HUES64 (cell line): ENCODE results near the gene IGFL2.
"Not testable (repeated sequence)": the region's sequence is repeated elsewhere in the genome, so short reads cannot be mapped to it uniquely, and the experiment has no call there.

Experiments used
- H3K27ac ChIP-seq: 2 replicates; pipeline ENCODE4 v1.7.0; 2013; ENCODE audit warnings: low read depth, low read length, inconsistent platforms
- H3K27me3 ChIP-seq: 2 replicates; pipeline ENCODE4 v1.6.1; 2013; ENCODE audit warnings: mild to moderate bottlenecking, low read length; ENCODE audit not compliant: insufficient read depth
- H3K36me3 ChIP-seq: 2 replicates; pipeline ENCODE4 v1.6.1; 2013; ENCODE audit warnings: mild to moderate bottlenecking, low read length; ENCODE audit not compliant: insufficient read depth
- H3K4me1 ChIP-seq: 2 replicates; pipeline ENCODE4 v1.6.1; 2013; ENCODE audit warnings: mild to moderate bottlenecking, low read length, moderate library complexity; ENCODE audit not compliant: insufficient read depth
- H3K4me3 ChIP-seq: 2 replicates; pipeline ENCODE4 v1.5.1; 2013; ENCODE audit warnings: mild to moderate bottlenecking, low read length, moderate library complexity
- H3K9ac ChIP-seq: 2 replicates; pipeline ENCODE4 v1.6.1; 2013; ENCODE audit warnings: mild to moderate bottlenecking, low read depth, low read length
- H3K9me3 ChIP-seq: 2 replicates; pipeline ENCODE4 v1.6.1; 2013; ENCODE audit warnings: low read depth, low read length; ENCODE audit not compliant: insufficient read depth
- WGBS: fragments of 150-250, 120-280 bp; methylation state at CpG from one replicate; pipeline ENCODE4 v1.1.7; 2013; ENCODE audit warnings: missing lambda C conversion rate; 5-methylcytosine and 5-hydroxymethylcytosine counted together

The IGFL2 gene

DNA sequence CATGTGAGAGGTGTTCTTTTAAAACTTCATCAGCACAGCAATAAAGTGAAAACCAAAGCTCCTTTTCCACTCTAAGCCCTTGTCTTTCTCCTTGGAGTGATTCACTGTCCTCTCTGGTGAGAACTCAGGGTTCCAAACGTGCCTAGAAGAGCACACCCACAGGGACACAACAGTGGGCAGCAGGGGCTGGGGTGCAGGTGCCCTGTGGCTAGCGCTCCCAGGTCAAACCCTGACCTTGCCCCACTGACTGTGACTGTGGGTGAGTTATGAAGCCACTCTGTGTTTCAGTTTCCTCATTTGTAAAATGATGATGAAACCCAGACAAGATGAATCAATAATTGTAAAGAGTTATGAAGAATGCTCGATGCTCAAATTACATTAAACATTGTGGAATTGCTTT, 43.9 kb downstream of the IGFL2 start:
- Histone ChIP-seq H3K27ac (no peak overlapping the region), H3K9me3 (no peaks in the 10 kb centered on the region), H3K4me3 (no peak overlapping the region), H3K36me3 (no peaks in the 10 kb centered on the region), H3K9ac (no peak overlapping the region), H3K27me3 (peaks cover 5% of the 10 kb centered on the region; the same call in 1 of the 2 replicates), H3K4me1 (no peaks in the 10 kb centered on the region)
- WGBS, result 84% methylated on average over 2 of the region's 3 CpGs

DNA sequence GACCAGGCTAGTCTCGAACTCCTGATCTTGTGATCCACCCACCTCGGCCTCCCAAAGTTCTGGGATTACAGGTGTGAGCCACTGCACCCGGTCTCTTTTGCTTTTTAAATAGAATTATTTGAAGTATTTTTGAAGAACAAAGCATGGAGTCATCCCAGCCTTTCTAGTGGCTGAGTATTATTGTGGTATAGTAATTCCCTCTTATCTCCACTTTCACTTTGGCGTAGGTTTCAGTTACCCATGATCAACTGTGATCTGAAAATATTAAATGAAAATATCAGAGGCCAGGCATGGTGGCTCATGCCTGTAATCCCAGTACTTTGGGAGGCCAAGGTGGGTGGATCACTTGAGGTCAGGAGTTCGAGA, 44.6 kb downstream of the IGFL2 start:
- H3K4me1 ChIP-seq, H3K36me3 ChIP-seq, H3K27ac ChIP-seq, H3K9ac ChIP-seq, H3K9me3 ChIP-seq, H3K4me3 ChIP-seq, H3K27me3 ChIP-seq: not testable (repeated sequence)
- 94% methylated on average over 5 of the region's 5 CpGs for WGBS

DNA sequence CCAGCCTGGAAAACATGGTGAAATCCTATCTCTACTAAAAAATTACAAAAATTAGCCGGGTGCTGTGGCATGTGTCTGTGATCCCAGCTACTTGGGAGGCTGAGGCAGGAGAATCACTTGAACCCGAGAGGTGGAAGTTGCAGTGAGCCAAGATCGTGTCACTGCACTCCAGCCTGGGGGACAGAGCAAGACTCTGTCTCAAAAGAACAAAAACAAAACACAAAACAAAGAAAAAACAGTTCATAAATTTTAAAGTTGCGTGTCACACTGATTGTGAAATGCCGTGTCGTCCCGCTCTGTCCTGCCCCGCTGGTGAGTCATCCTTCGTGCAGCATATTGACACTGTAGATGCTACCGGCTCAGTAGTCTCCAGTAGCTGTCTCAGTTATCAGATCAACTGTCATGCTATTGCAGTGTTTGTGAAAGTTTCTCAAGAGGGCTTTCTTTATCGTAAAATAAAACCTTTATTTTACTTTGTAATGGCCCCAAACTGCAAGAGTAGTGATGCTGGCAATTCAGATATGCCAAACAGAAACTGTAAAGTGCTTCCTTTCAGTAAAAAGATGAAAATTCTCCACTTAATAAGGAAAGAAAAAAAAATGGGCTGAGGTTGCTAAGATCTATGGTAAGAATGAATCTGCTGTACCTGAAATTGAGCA, 45.1 kb downstream of the IGFL2 start:
- no peak overlapping the region for H3K27ac ChIP-seq
- no peaks in the 10 kb centered on the region for H3K9me3 ChIP-seq
- H3K36me3 ChIP-seq, result no peaks in the 10 kb centered on the region
- 84% methylated on average over 11 of the region's 11 CpGs for WGBS
- no peaks in the 10 kb centered on the region for H3K4me1 ChIP-seq
- no peak overlapping the region for H3K9ac ChIP-seq
- H3K4me3 ChIP-seq, result no peak overlapping the region
- H3K27me3 ChIP-seq, result peaks cover 5% of the 10 kb centered on the region; the same call in 1 of the 2 replicates

DNA sequence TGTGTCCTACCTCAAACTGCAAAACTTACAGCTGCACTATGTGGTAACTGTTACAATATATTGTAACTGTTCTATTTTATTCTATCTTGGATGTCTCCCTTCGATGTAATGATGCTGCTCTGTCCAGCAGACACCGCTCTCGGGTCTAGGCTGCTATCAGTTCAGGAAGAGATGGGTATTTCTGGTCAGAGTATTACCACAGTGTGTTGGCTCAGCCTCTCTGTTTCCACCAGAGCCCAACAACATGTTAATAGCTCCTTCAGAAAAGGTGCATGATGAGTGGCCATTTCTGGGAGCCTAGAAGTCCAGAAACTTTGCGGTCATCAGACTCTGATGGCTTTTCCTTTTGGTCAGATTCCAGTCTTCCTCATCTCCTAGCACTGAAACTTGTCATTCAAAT, 45.6 kb downstream of the IGFL2 start:
- Histone ChIP-seq H3K27me3 (peaks cover 5% of the 10 kb centered on the region; the same call in 1 of the 2 replicates), H3K36me3 (no peaks in the 10 kb centered on the region), H3K4me1 (no peaks in the 10 kb centered on the region), H3K27ac (no peak overlapping the region), H3K9ac (no peak overlapping the region), H3K4me3 (no peak overlapping the region), H3K9me3 (no peaks in the 10 kb centered on the region)
- whole genome bisulfite sequencing, result 93% methylated on average over 4 of the region's 4 CpGs

DNA sequence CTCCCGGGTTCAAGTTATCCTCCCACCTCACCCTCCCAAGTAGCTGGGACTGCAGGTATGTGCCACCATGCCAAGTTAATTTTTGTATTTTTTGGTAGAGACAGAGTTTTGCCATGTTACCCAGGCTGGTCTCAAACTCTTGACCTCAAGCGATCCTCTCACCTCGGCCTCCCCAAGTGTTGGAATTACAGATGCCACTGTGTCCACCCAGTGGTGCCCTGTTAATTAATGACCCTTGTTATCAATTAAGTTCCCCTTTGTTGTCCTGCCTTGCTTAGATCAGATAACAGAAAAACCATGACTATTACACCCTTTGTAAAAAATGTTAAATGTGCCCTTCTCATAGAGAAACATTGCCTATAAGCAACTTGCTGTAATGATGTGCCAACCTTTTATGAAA, 47.1 kb downstream of the IGFL2 start:
- WGBS, result 96% methylated on average over 3 of the region's 3 CpGs
- Histone ChIP-seq H3K9me3 (no peaks in the 10 kb centered on the region), H3K9ac (no peak overlapping the region), H3K27ac (no peak overlapping the region), H3K4me3 (no peak overlapping the region), H3K27me3 (peaks cover 5% of the 10 kb centered on the region; the same call in 1 of the 2 replicates), H3K36me3 (no peaks in the 10 kb centered on the region), H3K4me1 (no peaks in the 10 kb centered on the region)

DNA sequence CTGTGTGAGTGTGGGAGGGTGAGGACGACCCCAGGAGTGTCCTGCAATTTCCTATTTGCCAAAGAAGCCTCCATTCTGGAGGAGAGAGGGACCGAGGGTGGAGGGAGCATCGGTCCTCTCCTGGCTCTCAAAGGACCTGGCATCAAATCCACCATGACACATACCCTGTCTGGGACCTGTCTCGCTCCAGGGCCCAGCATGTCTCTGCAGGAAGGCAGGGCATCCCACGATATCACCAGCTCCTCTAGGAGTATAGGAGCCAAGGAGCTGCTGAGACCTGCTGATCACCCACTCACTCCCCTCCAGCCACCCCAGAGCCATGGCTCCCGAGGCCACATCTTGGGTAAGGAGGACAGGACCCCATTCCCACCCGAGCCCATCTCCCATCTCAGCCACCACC, 47.9 kb downstream of the IGFL2 start:
- not testable (repeated sequence) for H3K36me3 ChIP-seq, H3K9ac ChIP-seq, H3K4me3 ChIP-seq, H3K9me3 ChIP-seq, H3K27ac ChIP-seq, H3K4me1 ChIP-seq, H3K27me3 ChIP-seq
- WGBS, result 85% methylated on average over 5 of the region's 7 CpGs

DNA sequence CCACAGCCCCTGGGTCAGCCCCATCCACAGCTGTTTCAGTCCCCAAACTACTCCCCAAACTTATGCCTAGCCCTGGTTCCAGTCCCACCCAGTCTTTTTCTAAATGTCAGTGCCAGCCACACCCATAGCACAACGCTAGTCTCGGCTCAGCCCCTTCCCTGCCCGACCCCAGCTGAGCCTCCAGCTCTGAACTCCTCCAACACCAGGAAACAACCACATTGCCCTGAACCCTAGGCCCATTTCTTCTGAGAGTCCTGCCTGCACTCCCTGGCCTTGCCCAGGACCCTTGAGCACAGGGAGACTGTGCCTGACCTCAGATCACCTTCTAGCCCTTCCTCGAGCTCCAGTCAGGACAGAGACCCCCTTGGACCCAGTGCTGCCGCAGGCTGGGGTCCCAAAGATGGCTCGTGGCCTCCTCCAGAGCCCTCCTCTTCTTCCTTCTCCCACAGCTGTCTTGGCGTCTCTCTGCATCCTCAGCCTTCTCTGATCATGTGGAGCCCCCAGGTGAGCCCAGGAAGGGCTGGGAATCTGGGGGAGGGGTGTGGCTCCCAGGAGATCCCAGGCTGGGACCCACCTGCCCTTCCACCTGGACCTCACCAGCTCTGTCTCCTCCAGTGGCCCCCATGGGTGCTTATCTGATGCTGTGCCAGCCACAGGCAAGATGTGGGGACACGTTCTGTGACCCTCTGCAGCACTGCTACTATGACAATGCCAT, 48.5 kb downstream of the IGFL2 start:
- Histone ChIP-seq H3K9me3 (no peaks in the 10 kb centered on the region), H3K4me1 (no peaks in the 10 kb centered on the region), H3K36me3 (no peaks in the 10 kb centered on the region), H3K9ac (no peak overlapping the region), H3K27ac (no peak overlapping the region), H3K4me3 (no peak overlapping the region), H3K27me3 (no peaks in the 10 kb centered on the region)
- 85% methylated on average over 7 of the region's 8 CpGs for WGBS

DNA sequence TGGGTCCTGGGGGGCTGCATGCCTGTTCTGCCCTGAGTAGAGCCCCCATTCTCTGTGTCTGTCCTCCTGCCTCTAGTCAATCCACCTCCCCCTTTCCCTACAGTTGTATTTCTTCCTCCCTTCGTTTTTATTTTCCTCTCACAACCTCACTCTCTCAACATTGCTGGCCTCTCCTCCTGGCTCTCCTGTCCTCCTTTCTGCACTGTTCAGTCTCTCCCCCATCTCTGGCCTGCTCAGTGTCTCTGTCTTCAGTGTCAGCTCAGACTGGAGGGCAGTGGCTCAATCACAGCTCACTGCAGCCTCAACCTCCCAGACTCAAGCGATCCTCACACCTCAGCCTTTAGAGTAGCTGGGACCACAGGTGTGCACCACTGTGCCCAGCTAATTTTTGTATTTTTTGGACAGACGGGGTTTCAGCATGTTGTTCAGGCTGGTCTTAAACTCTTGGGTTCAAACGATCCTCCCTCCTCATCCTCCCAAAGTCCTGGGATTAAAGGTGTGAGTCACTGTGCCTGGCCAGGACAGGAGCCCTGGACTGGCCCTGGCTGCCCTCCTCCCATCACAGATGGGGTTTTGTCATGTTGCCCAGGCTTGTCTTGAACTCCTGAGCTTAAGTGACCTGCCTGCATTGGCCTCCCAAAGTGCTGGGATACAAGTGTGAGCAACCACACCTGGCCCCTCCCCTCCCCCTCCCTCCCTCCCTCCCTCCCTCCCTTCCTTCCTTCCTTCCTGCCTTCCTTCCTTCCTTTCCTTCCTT, 49.5 kb downstream of the IGFL2 start:
- no peak overlapping the region for H3K27ac ChIP-seq
- no peak overlapping the region for H3K9ac ChIP-seq
- H3K27me3 ChIP-seq, result no peaks in the 10 kb centered on the region
- H3K36me3 ChIP-seq, result no peaks in the 10 kb centered on the region
- H3K4me1 ChIP-seq, result no peaks in the 10 kb centered on the region
- no peak overlapping the region for H3K4me3 ChIP-seq
- WGBS, result 81% methylated on average over 4 of the region's 4 CpGs
- H3K9me3 ChIP-seq, result no peaks in the 10 kb centered on the region

DNA sequence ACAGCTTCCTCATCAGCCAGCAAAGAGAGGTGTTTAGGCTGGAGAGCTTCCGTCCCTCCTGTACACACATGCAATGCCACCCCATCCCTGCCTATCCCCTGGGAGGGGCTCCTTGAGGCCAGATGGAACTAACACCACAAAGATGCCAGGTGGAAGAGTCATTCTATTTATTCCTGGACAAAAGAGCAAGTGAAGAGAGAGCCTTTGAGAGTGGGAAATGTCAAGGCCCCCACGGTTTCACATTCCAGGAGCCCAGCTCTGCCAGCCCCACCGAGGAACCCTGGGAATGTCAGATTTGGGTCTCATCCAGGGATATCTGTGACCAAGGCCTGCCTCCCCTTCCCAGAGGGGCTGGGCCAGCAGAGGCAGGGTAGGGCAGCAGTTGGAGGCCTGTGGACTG, 50.7 kb downstream of the IGFL2 start:
- H3K9ac ChIP-seq, result no peak overlapping the region
- 95% methylated on average over 3 of the region's 3 CpGs for WGBS
- no peak overlapping the region for H3K27ac ChIP-seq
- no peak overlapping the region for H3K4me3 ChIP-seq
- H3K4me1 ChIP-seq, result no peaks in the 10 kb centered on the region
- H3K36me3 ChIP-seq, result no peaks in the 10 kb centered on the region
- 0 out of 2 replicates have a peak, but pooled peaks cover 2% of the 10 kb centered on the region for H3K9me3 ChIP-seq
- H3K27me3 ChIP-seq, result no peaks in the 10 kb centered on the region

DNA sequence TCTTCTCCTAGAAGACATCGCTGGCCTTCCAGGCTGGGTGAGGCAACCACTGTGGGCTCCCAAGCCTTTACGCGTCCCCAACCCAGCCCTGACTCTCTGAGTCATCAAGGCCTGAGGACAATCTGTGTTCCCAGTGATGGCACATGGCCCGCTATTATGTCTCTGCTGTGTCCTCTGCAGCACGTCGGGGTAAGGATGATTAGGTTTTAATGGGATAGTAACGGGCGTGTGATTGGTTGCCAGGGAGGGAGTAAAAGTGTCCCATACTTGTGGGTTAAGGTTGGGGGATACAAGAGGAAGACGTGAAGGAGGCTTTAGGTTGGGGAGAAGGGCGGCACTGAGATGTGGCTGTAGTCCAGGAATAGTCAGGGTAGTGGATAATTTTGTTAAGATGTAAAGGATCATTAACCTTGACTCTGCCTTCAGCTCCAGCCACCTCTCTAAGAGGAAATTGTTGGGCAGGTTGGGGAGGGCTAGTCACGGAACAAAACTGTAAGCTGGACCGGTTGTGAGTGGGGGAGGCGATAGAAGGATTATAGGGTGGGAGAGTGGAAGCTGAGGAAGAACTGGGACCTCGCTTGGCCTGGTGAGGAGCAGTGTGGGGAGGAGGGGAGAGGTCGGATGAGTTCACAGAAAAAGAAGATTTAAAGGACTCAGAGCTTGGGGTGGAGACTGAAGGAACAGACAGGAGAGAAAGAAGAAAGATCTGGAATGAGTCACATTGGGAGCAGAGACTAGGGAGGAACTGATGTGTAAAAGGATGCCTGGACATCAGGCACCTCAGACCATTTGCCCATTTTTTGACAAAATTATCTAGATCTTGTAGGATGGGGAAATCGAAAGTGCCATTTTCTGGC, 53.6 kb downstream of the IGFL2 start:
- Histone ChIP-seq H3K9me3 (peaks cover 2% of the 10 kb centered on the region), H3K4me1 (no peaks in the 10 kb centered on the region), H3K27me3 (no peaks in the 10 kb centered on the region), H3K9ac (no peak overlapping the region), H3K4me3 (no peak overlapping the region), H3K36me3 (no peaks in the 10 kb centered on the region), H3K27ac (no peak overlapping the region)
- WGBS, result 88% methylated on average over 16 of the region's 16 CpGs

DNA sequence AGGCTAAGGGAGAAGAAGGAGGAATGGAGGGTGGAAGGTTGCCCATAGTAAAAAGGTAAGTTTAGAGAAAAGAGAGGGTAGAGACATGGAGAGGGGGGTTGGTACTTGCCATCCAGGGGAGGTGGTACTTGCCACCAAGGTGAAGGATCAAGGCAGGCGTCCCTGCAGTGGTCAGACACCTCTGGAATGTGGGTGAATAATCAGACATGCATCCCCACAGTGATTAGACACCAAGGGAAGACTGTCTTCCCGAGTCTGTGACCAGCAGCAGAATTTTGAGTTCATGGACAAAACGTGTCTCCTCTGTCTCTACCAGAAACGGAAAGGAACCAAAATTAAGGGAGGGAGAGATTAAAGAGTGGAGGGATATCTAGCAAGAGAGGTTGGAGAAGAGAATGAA, 54.4 kb downstream of the IGFL2 start:
- no peaks in the 10 kb centered on the region for H3K4me1 ChIP-seq
- peaks cover 2% of the 10 kb centered on the region for H3K9me3 ChIP-seq
- H3K27ac ChIP-seq, result no peak overlapping the region
- H3K27me3 ChIP-seq, result no peaks in the 10 kb centered on the region
- H3K9ac ChIP-seq, result no peak overlapping the region
- no peaks in the 10 kb centered on the region for H3K36me3 ChIP-seq
- WGBS, result 85% methylated on average over 4 of the region's 4 CpGs
- H3K4me3 ChIP-seq, result no peak overlapping the region
